Activated CD8-positive, alpha-beta T cell treated with anti-CD3 and anti-CD28 coated beads, Interleukin-2, amount 10 ng/mL, durations not matched to agents 7 days and 5 days (primary cell): ENCODE results near the gene ARHGAP15. TPM values are rescaled to one million over a fixed set of nuclear protein-coding genes. Genes with fewer than 3 reads are reported as not detected.

Source experiments
- ATAC-seq: fragments of 150-1000 bp; cut with Tn5 transposase; one replicate; pipeline ENCODE4 v1.10.0; 2021; ENCODE audit warnings: moderate library complexity
- CTCF ChIA-PET: fragments of 350-600 bp; sonication (Branson Sonifier 250); formaldehyde crosslinking; loops from one replicate; lab custom pipeline; 2021; ENCODE audit warnings: antibody characterized with exemption; lab: Charles Lee
- POLR2A ChIA-PET: fragments of 350-600 bp; sonication (Branson Sonifier 250); formaldehyde crosslinking; loops from one replicate; lab custom pipeline; 2021; ENCODE audit warnings: antibody characterized with exemption; lab: Charles Lee
- DNase-seq: peaks from one replicate; pipeline ENCODE4 v3.0.0-alpha.2; 2020
- H3K27ac Mint-ChIP-seq: one replicate; pipeline ENCODE4 v1.8.0; 2021; ENCODE audit warnings: mild to moderate bottlenecking, mixed read lengths
- H3K27me3 Mint-ChIP-seq: one replicate; pipeline ENCODE4 v1.8.0; 2021; ENCODE audit warnings: low read depth, mixed read lengths
- H3K36me3 Mint-ChIP-seq: one replicate; pipeline ENCODE4 v1.8.0; 2021; ENCODE audit warnings: low read depth, mixed read lengths
- H3K4me1 Mint-ChIP-seq: one replicate; pipeline ENCODE4 v1.8.0; 2021; ENCODE audit warnings: low read depth, mixed read lengths
- H3K4me3 Mint-ChIP-seq: one replicate; pipeline ENCODE4 v1.8.0; 2021; ENCODE audit warnings: mild to moderate bottlenecking, mixed read lengths
- H3K9me3 Mint-ChIP-seq: one replicate; pipeline ENCODE4 v1.8.0; 2022; ENCODE audit warnings: mixed read lengths; ENCODE audit not compliant: insufficient read depth
- total RNA-seq, 2 experiments: library from RNA; stranded (reverse); gene quantifications; one replicate each; pipeline ENCODE4 v1.2.3, GENCODE V29; 2021

Gene ARHGAP15
- total RNA-seq, 2 experiments from 2014 or later: 154 to 158 TPM

- no peak overlapping the region for H3K4me3 Mint-ChIP-seq
- H3K27me3 Mint-ChIP-seq: no peaks in the 10 kb centered on the region
- ChIA-PET POLR2A (no interaction called here), CTCF (interaction anchor here (0.9 to 3.0 kb wide), 5 partner anchors 11 to 114 kb away, joined by 3 to 8 read pairs (median 4); no protein-coding TSS in a partner anchor)
- ATAC-seq (no peak), DNase-seq (no peak)
- no peaks in the 10 kb centered on the region for H3K9me3 Mint-ChIP-seq
- peaks cover 78% of the 10 kb centered on the region for H3K4me1 Mint-ChIP-seq
- H3K27ac Mint-ChIP-seq: no peak overlapping the region
- H3K36me3 Mint-ChIP-seq: peaks cover 69% of the 10 kb centered on the region
Measured at GRCh38 chr2:143144813-143145455, 15.7 kb downstream of the ARHGAP15 start.

GRCh38 chr2:143146366-143146765 is 17.1 kb downstream of the ARHGAP15 start:
- ChIA-PET CTCF (interaction anchor here (2.2 to 3.0 kb wide), 2 partner anchors 16 to 35 kb away, joined by 7 to 8 read pairs; no protein-coding TSS in a partner anchor), POLR2A (no interaction called here)
- ATAC-seq (no peak), DNase-seq (no peak)
- Mint-ChIP-seq H3K9me3 (no peaks in the 10 kb centered on the region), H3K27ac (no peak overlapping the region), H3K36me3 (peaks cover 64% of the 10 kb centered on the region), H3K27me3 (no peaks in the 10 kb centered on the region), H3K4me1 (peaks cover 77% of the 10 kb centered on the region), H3K4me3 (no peak overlapping the region)

- Mint-ChIP-seq H3K27me3 (no peaks in the 10 kb centered on the region), H3K27ac (peak overlapping the region; percentile 5), H3K36me3 (peaks cover 63% of the 10 kb centered on the region), H3K4me1 (peaks cover 78% of the 10 kb centered on the region), H3K4me3 (no peak overlapping the region), H3K9me3 (no peaks in the 10 kb centered on the region)
- DNase-seq (no peak), ATAC-seq (no peak)
- ChIA-PET CTCF (interaction anchor here (2.4 kb wide), 1 partner anchor 14 kb away, joined by 12 read pairs; no protein-coding TSS in a partner anchor), POLR2A (no interaction called here)
Measured at GRCh38 chr2:143146815-143147530, 17.8 kb downstream of the ARHGAP15 start.

- ATAC-seq (no peak), DNase-seq (no peak)
- ChIA-PET CTCF (interaction anchor here (1.0 to 2.4 kb wide), 6 partner anchors 10 to 113 kb away, joined by 3 to 12 read pairs (median 4); no protein-coding TSS in a partner anchor), POLR2A (no interaction called here)
- Mint-ChIP-seq H3K4me1 (peaks cover 83% of the 10 kb centered on the region), H3K4me3 (no peak overlapping the region), H3K27me3 (no peaks in the 10 kb centered on the region), H3K36me3 (peaks cover 66% of the 10 kb centered on the region), H3K9me3 (no peaks in the 10 kb centered on the region), H3K27ac (peak overlapping the region; percentile 73)
Measured at GRCh38 chr2:143148011-143148410, 18.8 kb downstream of the ARHGAP15 start.

- H3K4me1 Mint-ChIP-seq: peaks cover 79% of the 10 kb centered on the region
- H3K36me3 Mint-ChIP-seq: peaks cover 61% of the 10 kb centered on the region
- no peaks in the 10 kb centered on the region for H3K9me3 Mint-ChIP-seq
- ATAC-seq (peak; percentile 25), DNase-seq (no peak)
- peak overlapping the region; percentile 53 for H3K27ac Mint-ChIP-seq
- ChIA-PET CTCF (interaction anchor here (1.0 to 2.4 kb wide), 7 partner anchors 10 to 110 kb away, joined by 3 to 12 read pairs (median 5); no protein-coding TSS in a partner anchor), POLR2A (interaction anchor here (0.7 to 0.9 kb wide), 3 partner anchors 9 to 19 kb away, joined by 3 read pairs; no protein-coding TSS in a partner anchor)
- H3K4me3 Mint-ChIP-seq: peak overlapping the region; percentile 8
- H3K27me3 Mint-ChIP-seq: no peaks in the 10 kb centered on the region
Measured at GRCh38 chr2:143148757-143149156, 19.5 kb downstream of the ARHGAP15 start.

- Mint-ChIP-seq H3K27me3 (no peaks in the 10 kb centered on the region), H3K4me1 (peaks cover 73% of the 10 kb centered on the region), H3K36me3 (peaks cover 57% of the 10 kb centered on the region), H3K9me3 (no peaks in the 10 kb centered on the region), H3K27ac (peak overlapping the region; percentile 43), H3K4me3 (peak overlapping the region; percentile 9)
- DNase-seq (no peak), ATAC-seq (no peak)
- ChIA-PET POLR2A (no interaction called here), CTCF (no interaction called here)
Measured at GRCh38 chr2:143150287-143150686, 21.1 kb downstream of the ARHGAP15 start.

GRCh38 chr2:143151111-143151752 is 22.0 kb downstream of the ARHGAP15 start:
- H3K27me3 Mint-ChIP-seq: no peaks in the 10 kb centered on the region
- CTCF ChIA-PET: interaction anchor here (1.2 kb wide), 1 partner anchor 10 kb away, joined by 4 read pairs; no protein-coding TSS in a partner anchor
- no peak overlapping the region for H3K27ac Mint-ChIP-seq
- no peak for ATAC-seq
- H3K4me1 Mint-ChIP-seq: peaks cover 72% of the 10 kb centered on the region
- DNase-seq: no peak
- no peak overlapping the region for H3K4me3 Mint-ChIP-seq
- H3K36me3 Mint-ChIP-seq: peaks cover 61% of the 10 kb centered on the region
- POLR2A ChIA-PET: interaction anchor here (0.6 to 1.0 kb wide), 2 partner anchors 23 to 105 kb away, joined by 3 read pairs; no protein-coding TSS in a partner anchor
- H3K9me3 Mint-ChIP-seq: no peaks in the 10 kb centered on the region

- ChIA-PET POLR2A (no interaction called here), CTCF (interaction anchor here (0.9 to 1.5 kb wide), 3 partner anchors 9 to 42 kb away, joined by 3 to 4 read pairs (median 3); no protein-coding TSS in a partner anchor)
- Mint-ChIP-seq H3K4me3 (no peak overlapping the region), H3K36me3 (peaks cover 56% of the 10 kb centered on the region), H3K27ac (peak overlapping the region; percentile 65), H3K27me3 (no peaks in the 10 kb centered on the region), H3K4me1 (peaks cover 67% of the 10 kb centered on the region), H3K9me3 (no peaks in the 10 kb centered on the region)
- DNase-seq: no peak
- no peak for ATAC-seq
Measured at GRCh38 chr2:143152219-143152618, 23.0 kb downstream of the ARHGAP15 start.

GRCh38 chr2:143152637-143153036 is 23.4 kb downstream of the ARHGAP15 start:
- Mint-ChIP-seq H3K27ac (peak overlapping the region; percentile 65), H3K36me3 (peaks cover 57% of the 10 kb centered on the region)
- POLR2A ChIA-PET: no interaction called here

GRCh38 chr2:143155661-143156060 is 26.4 kb downstream of the ARHGAP15 start:
- Mint-ChIP-seq H3K4me3 (no peak overlapping the region), H3K36me3 (peaks cover 59% of the 10 kb centered on the region), H3K27me3 (no peaks in the 10 kb centered on the region), H3K9me3 (no peaks in the 10 kb centered on the region), H3K4me1 (peaks cover 66% of the 10 kb centered on the region), H3K27ac (no peak overlapping the region)
- no peak for DNase-seq
- ATAC-seq: no peak
- POLR2A ChIA-PET: interaction anchor here (0.6 kb wide), 1 partner anchor 13 kb away, joined by 3 read pairs; no protein-coding TSS in a partner anchor
- CTCF ChIA-PET: interaction anchor here (0.7 to 9.3 kb wide), 10 partner anchors 13 to 128 kb away, joined by 3 to 75 read pairs (median 4); no protein-coding TSS in a partner anchor

More at GRCh38 chr2:143152637-143153036, 23.4 kb downstream of the ARHGAP15 start:
- Mint-ChIP-seq H3K9me3 (no peaks in the 10 kb centered on the region), H3K4me3 (no peak overlapping the region), H3K27me3 (no peaks in the 10 kb centered on the region), H3K4me1 (peaks cover 68% of the 10 kb centered on the region)
- ATAC-seq (peak; percentile 28), DNase-seq (no peak)
- CTCF ChIA-PET: interaction anchor here (0.9 to 1.5 kb wide), 3 partner anchors 9 to 42 kb away, joined by 3 to 4 read pairs (median 3); no protein-coding TSS in a partner anchor

GRCh38 chr2:143157001-143157400 is 27.8 kb downstream of the ARHGAP15 start:
- peaks cover 66% of the 10 kb centered on the region for H3K4me1 Mint-ChIP-seq
- ChIA-PET POLR2A (interaction anchor here (1.1 kb wide), 1 partner anchor 27 kb away, joined by 3 read pairs; no protein-coding TSS in a partner anchor), CTCF (interaction anchor here (0.6 to 9.3 kb wide), 6 partner anchors 35 to 127 kb away, joined by 3 to 75 read pairs (median 6); no protein-coding TSS in a partner anchor)
- H3K36me3 Mint-ChIP-seq: peaks cover 63% of the 10 kb centered on the region
- DNase-seq (no peak), ATAC-seq (no peak)
- no peak overlapping the region for H3K27ac Mint-ChIP-seq
- H3K4me3 Mint-ChIP-seq: no peak overlapping the region
- H3K27me3 Mint-ChIP-seq: no peaks in the 10 kb centered on the region
- H3K9me3 Mint-ChIP-seq: no peaks in the 10 kb centered on the region
